HG03045 (cell line): ENCODE measurements around the gene PSMB11.
"Not testable (repeated sequence)": the region's sequence is repeated elsewhere in the genome, so short reads cannot be mapped to it uniquely, and the experiment has no call there.

Experiments
- ATAC-seq: cut with Tn5 transposase; IDR thresholded peaks from one replicate; pipeline ENCODE4 v1.9.1; 2021; ENCODE audit warnings: mild to moderate bottlenecking, moderate library complexity; ENCODE audit not compliant: unreplicated experiment

The PSMB11 gene, protein sequence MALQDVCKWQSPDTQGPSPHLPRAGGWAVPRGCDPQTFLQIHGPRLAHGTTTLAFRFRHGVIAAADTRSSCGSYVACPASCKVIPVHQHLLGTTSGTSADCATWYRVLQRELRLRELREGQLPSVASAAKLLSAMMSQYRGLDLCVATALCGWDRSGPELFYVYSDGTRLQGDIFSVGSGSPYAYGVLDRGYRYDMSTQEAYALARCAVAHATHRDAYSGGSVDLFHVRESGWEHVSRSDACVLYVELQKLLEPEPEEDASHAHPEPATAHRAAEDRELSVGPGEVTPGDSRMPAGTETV

DNA sequence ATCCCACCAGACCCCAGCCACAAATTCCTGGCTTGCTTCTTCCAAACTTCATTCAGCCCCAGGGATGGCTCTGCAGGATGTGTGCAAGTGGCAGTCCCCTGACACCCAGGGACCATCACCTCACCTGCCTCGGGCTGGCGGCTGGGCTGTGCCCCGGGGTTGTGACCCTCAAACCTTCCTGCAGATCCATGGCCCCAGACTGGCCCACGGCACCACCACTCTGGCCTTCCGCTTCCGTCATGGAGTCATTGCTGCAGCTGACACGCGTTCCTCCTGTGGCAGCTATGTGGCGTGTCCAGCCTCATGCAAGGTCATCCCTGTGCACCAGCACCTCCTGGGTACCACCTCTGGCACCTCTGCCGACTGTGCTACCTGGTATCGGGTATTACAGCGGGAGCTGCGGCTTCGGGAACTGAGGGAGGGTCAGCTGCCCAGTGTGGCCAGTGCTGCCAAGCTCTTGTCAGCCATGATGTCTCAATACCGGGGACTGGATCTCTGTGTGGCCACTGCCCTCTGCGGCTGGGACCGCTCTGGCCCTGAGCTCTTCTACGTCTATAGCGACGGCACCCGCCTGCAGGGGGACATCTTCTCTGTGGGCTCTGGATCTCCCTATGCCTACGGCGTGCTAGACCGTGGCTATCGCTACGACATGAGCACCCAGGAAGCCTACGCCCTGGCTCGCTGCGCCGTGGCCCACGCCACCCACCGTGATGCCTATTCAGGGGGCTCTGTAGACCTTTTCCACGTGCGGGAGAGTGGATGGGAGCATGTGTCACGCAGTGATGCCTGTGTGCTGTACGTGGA lies at the start of gene PSMB11:
Gene PSMB11 (plus strand): TSS at position 51 of the 804 bp plus-strand sequence. CDS start 14 bp downstream, at position 65.
- no peak for ATAC-seq

DNA sequence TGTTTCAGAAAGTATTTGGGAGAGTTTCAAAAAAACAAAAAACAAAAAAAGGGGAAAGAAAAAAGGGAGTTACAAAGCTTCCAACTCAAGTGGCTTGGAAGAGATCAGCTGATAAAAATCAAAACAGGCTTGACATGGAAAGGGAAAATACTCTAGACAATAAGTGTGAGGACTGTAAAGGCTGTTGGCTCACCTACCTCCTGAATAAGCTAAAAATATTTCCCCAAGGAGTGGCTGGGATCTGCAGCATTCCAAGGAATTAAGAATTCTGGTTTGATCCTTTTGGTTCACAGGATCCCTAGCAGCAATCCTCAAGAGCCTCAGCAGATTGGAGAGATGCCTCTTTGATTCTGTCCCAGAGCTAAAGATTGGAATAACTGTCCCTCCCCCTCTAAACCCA lies 48.5 kb upstream of the PSMB11 start:
- ATAC-seq, result no peak

DNA sequence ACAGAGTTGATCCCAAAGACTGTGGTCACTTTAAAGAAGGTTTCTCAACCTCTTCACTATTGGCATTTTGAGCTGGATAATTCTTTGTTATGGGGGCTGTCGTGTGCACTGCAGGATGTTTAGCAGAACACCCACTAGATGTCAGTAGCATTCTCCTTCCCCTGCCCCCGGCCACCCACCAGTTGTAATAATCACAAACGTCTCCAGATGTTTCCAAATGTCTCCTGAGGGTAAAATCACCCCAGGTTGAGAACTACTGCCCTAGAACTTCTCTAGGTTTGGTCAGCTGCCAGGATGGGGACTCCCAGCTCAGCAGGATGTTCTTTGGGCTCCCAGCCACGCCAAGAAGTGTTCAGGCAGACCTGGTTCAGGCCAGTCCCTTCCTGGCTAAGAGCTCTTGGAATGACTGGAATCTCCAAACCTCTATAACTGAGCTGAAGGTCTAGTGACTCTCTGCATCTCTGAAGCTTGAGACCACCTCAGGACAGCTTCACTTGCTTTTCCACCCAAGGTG lies 47.2 kb upstream of the PSMB11 start:
- ATAC-seq, result no peak

DNA sequence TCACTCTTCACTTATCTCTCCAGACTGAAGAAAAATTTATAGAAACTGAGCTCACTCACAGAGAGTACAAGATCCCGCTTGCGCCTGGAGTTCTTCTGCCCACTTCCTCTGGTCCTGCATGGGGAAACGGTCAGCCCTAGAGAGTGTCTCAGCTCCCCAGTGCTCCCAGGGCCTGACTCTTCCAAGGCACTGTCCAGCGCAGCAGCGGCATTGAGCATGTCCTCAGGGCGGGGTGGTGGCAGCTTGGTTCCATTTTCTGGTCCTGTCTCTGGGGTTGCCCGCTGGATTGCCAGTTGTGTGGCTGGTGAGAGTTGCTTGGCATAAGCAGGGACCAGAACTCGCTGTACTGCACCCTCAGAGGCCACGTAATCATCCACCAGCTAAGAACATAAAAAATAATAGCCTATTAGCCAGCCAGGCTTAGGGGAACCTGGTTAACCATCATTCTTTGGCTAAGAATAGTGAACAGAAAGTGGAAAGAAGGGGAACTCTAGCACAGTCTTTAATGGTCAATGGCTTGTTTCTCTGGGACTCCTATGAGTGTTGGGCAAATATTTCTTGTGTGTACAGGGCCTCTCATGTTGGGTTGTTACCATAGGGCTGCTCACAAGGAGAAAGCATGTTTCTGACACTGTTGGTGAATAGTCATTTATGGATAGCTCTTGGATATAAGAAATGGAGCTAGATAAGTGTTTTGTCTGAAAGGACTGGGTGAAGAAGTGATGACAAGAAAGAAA lies 46.0 kb upstream of the PSMB11 start:
- no peak for ATAC-seq

DNA sequence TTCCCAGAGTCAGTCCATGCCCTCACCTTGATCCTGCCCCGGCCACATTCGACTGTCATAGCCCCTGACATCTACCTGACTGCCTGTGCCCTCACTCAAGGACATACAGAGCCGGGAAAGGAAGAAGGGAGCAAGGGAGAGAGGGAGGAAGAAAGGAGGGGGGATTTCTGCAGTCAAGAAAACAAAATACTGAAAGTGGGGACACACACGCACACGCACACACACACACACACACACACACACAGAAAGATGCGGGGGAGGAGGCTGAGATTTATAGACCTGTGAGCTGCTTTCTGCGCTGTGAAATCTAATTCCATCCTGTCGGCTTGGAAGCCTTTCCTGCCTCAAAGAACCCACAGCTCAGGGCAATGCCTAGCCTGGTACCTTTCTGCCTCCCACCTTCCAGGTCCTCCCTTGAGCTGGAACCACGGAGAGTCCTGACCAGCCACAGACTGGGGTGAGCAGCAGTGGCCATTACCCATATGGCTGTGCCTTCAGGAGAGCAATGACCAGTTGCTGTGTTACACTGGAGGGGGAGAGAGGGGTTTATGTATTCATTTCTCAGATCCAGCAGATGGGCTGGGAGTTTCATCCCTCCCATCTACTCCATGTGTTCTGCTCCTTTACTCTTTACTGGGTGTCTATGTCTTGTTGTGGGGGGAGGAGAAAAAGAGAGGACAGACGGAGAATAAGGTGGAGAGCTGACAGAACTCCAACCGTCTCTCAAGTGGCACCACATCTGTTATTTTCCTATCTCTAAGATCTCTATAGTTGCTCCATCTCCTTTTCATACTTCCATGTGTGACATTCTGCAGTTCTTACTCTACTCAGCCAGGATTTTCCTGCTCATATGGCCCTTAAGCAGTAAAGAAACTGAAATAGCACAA lies 45.0 kb upstream of the PSMB11 start:
- ATAC-seq, result no peak

DNA sequence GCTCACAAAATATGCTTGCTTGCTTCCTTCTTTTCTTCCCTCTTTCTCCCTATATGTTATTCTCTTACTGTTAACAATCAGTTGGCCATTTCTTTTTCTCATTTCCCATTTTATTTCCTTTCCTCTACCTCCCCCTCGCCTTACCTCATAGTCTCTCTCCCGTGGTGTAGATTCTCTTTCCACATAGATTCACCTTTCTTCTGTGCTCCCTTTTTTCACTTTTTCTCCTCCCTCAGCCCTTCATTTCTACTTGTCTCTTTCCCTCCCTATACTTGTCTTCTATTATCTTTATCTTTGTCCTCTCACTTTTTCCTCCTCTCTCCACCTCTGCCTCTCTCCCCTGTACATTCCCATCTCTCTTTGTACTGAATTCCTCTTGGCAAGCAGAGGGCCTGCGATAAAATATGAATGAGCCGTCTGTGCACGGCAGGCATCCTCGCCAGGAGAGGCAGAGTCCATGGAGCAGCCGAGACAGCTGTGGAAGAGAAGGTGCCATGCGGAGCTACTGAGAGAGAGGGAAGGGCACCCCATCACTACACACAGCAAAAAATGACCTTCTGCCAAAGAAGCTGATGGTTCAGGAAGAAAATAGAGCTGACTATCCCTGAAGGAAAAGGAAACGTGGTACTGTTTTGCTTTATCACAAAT lies 44.2 kb upstream of the PSMB11 start:
- ATAC-seq, result no peak

DNA sequence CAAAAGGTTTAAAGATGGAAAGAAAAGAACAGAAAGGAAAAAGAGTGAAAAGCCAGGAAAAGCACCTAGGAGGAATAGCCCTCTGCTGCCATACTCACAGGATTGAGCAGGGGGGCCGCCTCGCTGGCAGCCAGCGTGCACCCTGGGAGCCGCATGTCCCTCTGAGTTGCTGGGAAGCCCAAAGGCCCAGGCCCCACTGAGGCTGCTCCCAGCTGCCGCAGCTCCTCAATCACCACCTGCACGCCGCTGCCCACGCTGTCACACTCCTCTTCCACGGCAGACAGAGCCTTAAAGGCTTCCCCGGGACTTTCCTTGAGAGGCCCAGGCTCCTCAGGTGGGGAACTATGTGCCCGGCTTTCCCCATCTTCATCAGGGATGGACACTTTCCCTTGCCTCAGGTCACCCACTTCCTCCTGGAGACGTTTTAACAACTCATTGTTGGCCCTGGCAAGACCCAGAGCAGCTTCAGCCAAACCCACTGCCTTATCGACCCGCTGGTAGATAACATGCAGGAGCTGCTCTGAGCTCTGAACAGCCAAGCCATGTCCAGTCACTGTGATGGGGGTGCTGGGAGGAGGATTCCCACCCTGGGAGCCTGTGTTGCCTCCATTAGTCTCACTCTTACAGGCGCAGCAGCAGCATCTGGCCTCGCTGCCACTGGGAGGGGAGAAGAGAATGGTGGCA lies 43.5 kb upstream of the PSMB11 start:
- no peak for ATAC-seq

DNA sequence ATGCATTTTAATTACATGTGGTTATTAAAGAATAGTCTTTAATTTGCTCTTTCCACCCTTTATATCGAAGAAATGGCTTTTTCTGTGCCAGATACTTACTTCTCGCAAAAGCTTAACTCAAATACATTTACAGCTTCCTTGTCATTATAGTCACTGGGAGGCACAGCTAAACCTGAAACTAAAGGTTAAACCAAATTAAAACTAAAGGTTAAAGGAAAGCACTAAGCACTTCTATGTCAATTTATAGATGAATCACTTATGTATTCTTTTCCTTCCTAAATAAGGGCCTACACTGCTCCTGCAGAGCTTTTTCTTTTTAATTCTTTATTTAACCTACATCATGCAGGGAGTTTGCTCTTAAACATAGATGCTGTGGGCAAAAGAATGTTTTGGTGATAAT lies 41.2 kb upstream of the PSMB11 start:
- ATAC-seq, result no peak

DNA sequence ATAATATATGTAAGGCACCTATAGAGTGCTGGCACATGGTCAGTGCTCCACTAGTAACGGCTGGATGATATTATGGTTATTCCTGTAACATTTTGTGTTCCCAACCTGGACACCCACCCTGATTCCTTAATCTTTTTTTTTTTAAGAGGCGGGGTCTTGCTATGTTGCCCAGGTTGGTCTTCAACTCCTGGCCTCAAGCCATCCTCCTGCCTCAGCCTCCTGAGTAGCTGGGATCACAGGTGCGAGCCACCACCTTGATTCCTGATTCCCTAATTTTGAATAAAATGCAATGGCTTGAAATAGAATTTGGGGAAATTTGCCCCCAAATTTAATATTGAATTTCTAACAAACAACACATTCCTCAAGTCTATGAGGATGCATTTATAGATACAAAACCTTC lies 39.4 kb upstream of the PSMB11 start:
- ATAC-seq, result no peak

DNA sequence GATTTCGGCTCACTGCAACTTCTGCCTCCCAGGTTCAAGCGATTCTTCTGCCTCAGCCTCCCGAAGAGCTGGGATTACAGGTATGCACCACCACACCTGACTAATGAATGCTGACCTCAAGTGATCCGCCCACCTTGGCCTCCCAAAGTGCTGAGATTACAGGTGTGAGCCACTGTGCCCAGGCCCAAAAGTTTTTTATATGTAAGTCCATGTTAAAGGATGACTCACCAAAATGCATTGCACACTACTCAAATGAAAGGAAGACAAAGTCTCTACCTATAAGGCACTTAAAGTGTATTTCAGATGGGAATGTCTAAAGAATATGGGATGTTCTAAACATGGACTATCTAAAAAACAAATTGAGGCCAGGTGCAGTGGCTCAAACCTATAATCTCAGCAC lies 37.7 kb upstream of the PSMB11 start:
- ATAC-seq, result not testable (repeated sequence)

DNA sequence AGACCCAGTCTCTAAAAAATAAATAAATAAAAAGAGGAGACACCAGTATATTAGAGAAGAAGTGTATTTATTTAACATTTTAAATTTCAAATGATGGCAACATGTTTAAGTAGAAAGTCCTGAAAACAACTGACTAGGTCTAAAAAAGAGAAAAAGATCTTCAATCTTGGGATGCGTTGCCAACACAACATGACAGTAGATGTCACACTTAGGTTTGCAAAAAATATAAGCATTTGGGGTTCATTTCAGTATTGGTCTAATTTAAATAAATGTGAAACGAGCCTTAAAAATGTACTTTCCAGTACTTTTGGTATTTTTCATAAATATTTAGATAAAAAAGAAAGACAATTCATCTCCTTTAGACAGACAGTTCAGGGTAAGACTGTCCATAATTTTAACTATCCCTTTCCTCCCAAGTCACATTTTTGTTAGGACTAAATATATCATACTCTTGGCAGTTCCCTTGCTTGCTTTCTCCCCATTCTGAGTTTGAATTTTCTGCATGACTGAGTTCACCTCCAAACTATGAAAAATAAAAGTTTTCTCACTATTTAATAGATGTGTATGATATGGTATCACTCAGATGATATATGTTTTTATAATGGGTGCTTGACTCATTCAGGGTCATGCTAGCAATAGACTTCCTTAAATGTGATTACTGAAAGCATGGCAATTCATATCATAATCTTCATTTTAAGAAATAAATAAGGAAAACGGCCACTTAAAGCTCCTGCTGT lies 36.4 kb upstream of the PSMB11 start:
- ATAC-seq, result no peak

DNA sequence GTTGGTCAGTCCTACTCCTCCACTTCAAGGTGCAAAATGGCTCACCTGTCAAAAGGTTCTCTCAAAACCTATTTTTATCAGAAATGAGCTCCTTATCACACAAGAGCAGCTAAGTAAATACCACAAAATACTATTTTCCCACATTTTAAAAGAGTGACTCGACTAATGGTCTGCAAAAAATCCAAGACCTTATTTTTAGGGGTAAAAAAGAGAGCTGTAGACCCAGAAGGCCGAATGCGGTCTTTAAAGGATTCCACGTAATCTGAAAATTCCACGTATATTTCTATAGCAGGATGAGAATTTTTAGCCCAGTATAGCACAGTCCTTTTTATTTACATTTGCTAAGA lies 35.9 kb upstream of the PSMB11 start:
- no peak for ATAC-seq

DNA sequence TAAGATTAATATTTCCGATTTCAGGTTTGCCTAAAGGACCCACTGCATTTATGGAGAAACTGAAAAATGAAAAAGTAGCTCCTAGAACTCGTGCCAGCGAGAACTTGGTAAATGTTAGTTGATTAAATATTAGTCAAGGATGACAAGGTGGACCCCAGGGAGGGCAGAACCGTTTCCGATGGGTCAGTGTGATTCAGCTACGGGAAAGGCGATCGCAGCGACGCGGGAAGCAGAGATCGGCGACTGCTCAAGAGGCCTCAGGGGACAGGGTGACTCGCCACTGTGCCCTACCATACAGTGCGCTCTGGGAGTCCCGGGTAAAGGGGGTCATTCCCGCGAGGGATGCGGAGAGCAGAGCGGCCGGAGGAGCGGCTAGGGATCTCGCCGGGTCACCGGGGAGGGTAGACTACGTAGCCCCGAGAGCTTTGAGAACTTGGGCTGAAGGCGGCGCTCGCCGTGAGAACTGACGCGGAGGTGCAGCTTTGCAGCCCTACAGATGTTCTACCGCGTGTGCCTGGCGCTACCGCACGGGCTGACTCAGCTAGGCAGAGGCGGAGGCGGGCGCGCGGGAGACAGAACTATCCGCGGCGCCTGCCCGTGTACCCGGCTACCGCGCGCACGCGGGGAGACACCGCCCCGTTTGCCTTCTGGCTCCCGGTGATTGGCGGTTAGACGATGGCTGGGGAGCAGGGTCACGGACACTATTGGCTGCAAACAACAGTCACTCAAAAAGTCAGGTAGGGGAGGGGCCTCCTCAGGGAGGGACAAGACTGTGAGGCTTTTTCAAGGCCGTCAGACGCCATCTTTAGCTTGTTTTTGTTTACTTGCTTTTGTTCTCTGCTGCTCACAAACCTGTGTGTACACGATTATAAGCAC lies 35.2 kb upstream of the PSMB11 start:
- ATAC-seq, result peak; percentile 96

DNA sequence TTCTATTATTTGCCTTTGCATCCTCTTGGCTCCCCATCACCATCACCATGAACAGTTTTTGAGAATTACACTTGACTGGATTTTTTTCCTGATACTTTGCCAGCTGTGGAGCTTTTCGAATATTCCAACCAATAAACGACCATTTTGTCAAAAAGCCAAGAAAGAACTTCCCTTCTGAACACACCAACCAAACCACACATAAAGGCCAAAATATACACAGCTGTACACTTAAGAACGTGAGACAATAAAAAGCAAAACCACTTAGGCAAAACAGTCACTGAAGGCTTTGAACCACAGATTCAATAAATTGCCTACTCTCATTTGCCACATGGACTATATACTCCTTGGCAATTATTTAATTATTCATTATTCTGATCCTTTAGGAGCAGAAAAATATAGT lies 33.2 kb upstream of the PSMB11 start:
- ATAC-seq, result no peak

DNA sequence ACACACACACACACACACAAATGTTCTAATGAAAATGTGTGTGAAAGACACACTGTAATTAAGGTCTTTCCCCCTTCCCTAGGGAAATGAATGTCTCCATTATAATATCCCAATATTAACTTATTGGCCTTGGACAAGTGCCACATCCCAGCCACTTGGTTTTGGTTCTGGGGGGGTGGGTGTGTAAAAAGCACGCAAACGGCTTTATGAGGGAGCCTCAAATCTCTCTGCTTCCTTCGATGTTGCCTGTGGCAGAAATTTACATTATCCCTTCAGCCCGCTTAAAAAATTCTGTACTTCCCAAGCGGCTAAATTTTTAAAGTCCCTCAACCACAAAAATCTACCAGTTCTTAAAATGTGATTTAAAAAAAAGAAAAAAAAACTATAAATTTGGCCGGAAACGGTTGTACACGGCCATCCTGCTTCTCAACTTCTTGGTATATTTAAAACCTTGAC lies 32.5 kb upstream of the PSMB11 start:
- no peak for ATAC-seq

DNA sequence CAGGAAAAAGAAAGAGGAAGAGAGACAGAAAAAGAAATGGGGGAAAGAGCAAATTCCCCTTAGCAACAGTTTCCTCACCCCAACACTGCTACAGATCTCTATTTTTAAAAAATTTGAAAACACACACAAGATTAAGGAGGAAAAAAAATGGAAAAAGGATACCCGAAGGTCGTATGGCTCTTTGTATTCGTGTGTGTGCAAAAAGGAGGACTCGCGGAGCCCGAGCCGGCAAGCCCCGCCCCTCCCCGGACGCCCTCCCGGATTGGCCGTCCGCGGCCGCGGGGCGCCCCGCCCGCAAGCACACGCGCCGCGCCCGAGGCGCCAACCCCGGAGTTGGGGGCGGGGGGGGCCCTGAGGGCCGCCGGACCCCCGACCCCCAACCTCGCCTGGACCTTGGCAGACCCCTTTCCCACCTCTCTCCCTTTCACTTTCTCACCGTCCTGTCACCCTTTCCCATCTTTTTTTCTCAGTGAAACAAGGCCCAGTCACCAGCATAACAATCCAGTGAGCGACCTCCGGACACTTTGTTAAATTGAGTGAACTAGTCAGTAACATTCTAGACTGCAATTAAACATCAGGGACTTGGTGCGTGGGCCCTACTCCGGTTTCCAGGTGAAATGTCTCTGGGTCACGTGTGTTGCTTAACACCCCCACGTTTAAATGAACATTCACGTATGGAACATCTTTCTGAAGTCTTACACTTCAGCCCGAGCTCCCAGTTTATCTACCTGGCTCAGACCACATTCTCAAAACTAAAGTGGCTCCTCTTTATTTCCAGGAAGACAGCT lies 31.9 kb upstream of the PSMB11 start, which contains the start of gene C14orf93:
Gene C14orf93 (minus strand): TSS at position 205 of the 788 bp plus-strand sequence. CDS start 11,120 bp downstream, outside the sequence.
- peak; percentile 39 for ATAC-seq
